Lower leg skin (tissue), 4 donors: Measurements from ENCODE around the gene NEURL1B. TPM values are rescaled to one million over a fixed set of nuclear protein-coding genes. Genes with fewer than 3 reads are reported as not detected.

Experiments
- DNase-seq, 2 donors: peaks; one replicate each; pipeline ENCODE4 v3.0.0-alpha.2; 2019; ENCODE audit warnings: low spot score in 2 of 2
- H3K4me3 ChIP-seq: fragments of 200-600 bp; sonication (generic); 2 replicates; pipeline ENCODE4 v1.5.1; 2017; ENCODE audit warnings: mild to moderate bottlenecking, low read depth; ENCODE audit not compliant: poor library complexity, severe bottlenecking
- CTCF ChIP-seq, 3 donors: fragments of 450-650 bp; IDR thresholded peaks; one replicate each; pipeline ENCODE4 v1.5.1; 2016; ENCODE audit warnings: antibody characterized with exemption in 3 of 3, mild to moderate bottlenecking in 3 of 3, moderate library complexity in 2 of 3
- POLR2A ChIP-seq, 2 donors: fragments of 450-650 bp; IDR thresholded peaks; one replicate each; pipeline ENCODE4 v1.6.1; 2016 to 2017; ENCODE audit warnings: antibody characterized with exemption in 2 of 2, mild to moderate bottlenecking in 1 of 2, moderate library complexity in 1 of 2
- WGBS, 2 donors: methylation state at CpG; one replicate each; pipeline ENCODE4 v1.1.5; 2018; 5-methylcytosine and 5-hydroxymethylcytosine counted together
- intact Hi-C: fragments of 100-400 bp; cut with DNase I; formaldehyde crosslinking; loops from one replicate; pipeline ENCODE4 v1.15.0; 2023; ENCODE audit warnings: low total_unique reads
- total RNA-seq, 4 donors: library from RNA; depleted of rRNA; stranded (reverse); fragments of >200 nt; gene quantifications; one replicate each; pipeline ENCODE4 v1.1.0, GENCODE V29; 2016

Gene NEURL1B
- total RNA-seq, 4 donors from 2014 or later = 12.5 to 34.8 (median 20.9) TPM

- no peak for DNase-seq
- TF ChIP-seq CTCF (IDR thresholded peaks at IDR 0.05) (no peak), POLR2A (IDR thresholded peaks at IDR 0.05) (no peak)
- 94 to 98% methylated on average over 5 to 7 of the region's 7 CpGs for WGBS, 2 donors
- intact Hi-C loops = no loop called here
- H3K4me3 ChIP-seq = no peak overlapping the region
These were observed 50.8 kb downstream of the NEURL1B start for GRCh38 chr5:172691886-172692285.

- intact Hi-C loops = no loop called here
- TF ChIP-seq CTCF (IDR thresholded peaks at IDR 0.05) (no peak), POLR2A (IDR thresholded peaks at IDR 0.05) (no peak)
- no peak overlapping the region for H3K4me3 ChIP-seq
- DNase-seq = no peak
- WGBS, 2 donors = 84 to 85% methylated on average over 5 to 6 of the region's 6 CpGs
These were observed 51.4 kb downstream of the NEURL1B start for GRCh38 chr5:172692451-172692850.

- intact Hi-C loops = no loop called here
- no peak overlapping the region for H3K4me3 ChIP-seq
- no peak for DNase-seq
- TF ChIP-seq CTCF (IDR thresholded peaks at IDR 0.05) = no peak
- no peak for TF ChIP-seq POLR2A (IDR thresholded peaks at IDR 0.05)
- 48% methylated on average over 2 of the region's 2 CpGs for WGBS, 2 donors
These were observed 51.9 kb downstream of the NEURL1B start for GRCh38 chr5:172692981-172693380.

- TF ChIP-seq CTCF (IDR thresholded peaks at IDR 0.05) (no peak), POLR2A (IDR thresholded peaks at IDR 0.05) (no peak)
- DNase-seq = no peak
- intact Hi-C loops = no loop called here
- no peak overlapping the region for H3K4me3 ChIP-seq
- 77 to 85% methylated on average over 4 of the region's 4 CpGs for WGBS, 2 donors
These were observed 53.0 kb downstream of the NEURL1B start for GRCh38 chr5:172694061-172694460.

GRCh38 chr5:172694541-172694940 is 53.5 kb downstream of the NEURL1B start:
- TF ChIP-seq POLR2A (IDR thresholded peaks at IDR 0.05) = no peak
- TF ChIP-seq CTCF (IDR thresholded peaks at IDR 0.05) = no peak
- WGBS, 2 donors = 92 to 93% methylated on average over 8 of the region's 8 CpGs
- intact Hi-C loops = no loop called here
- H3K4me3 ChIP-seq = no peak overlapping the region
- DNase-seq = no peak
